Tibial artery (tissue), 4 donors: ENCODE measurements around the gene TTLL9.

Experiments
- DNase-seq, 2 donors: peaks; one replicate each; pipeline ENCODE4 v3.0.0-alpha.2; 2019
- H3K27ac ChIP-seq, 2 donors: fragments of 200-600 bp; sonication (generic) in 1 of 2; 1 replicate in 1 of 2; 2 replicates in 1 of 2; pipeline ENCODE4 v1.5.1; 2018 to 2019; ENCODE audit warnings: mild to moderate bottlenecking in 1 of 2
- H3K27me3 ChIP-seq, 2 donors: fragments of 200-600 bp; sonication (generic) in 1 of 2; one replicate each; pipeline versions ENCODE4 v1.5.1 to v1.6.0; 2016 to 2019
- H3K36me3 ChIP-seq, 3 donors: fragments of 200-600 bp; sonication (generic) in 2 of 3; one replicate each; pipeline ENCODE4 v1.5.1; 2016 to 2019; ENCODE audit warnings: mild to moderate bottlenecking in 2 of 3
- H3K4me1 ChIP-seq, 4 donors: fragments of 200-600 bp; sonication (generic) in 2 of 4; 1 replicate in 3 of 4; 2 replicates in 1 of 4; pipeline ENCODE4 v1.5.1; 2016 to 2019
- H3K4me3 ChIP-seq, 2 donors: fragments of 200-600 bp; sonication (generic) in 1 of 2; 1 replicate in 1 of 2; 2 replicates in 1 of 2; pipeline ENCODE4 v1.5.1; 2018 to 2019; ENCODE audit warnings: mild to moderate bottlenecking in 2 of 2
- H3K9me3 ChIP-seq, 3 donors: fragments of 200-600 bp; sonication (generic) in 1 of 3; one replicate each; pipeline ENCODE4 v1.5.1; 2016 to 2019
- CTCF ChIP-seq, 2 experiments: fragments of 200-600 bp in 1 of 2; fragments of 450-650 bp in 1 of 2; IDR thresholded peaks; one replicate each; pipeline ENCODE4 v1.5.1; 2017 to 2019; ENCODE audit warnings: antibody characterized with exemption in 2 of 2, mild to moderate bottlenecking in 1 of 2, moderate library complexity in 1 of 2
- intact Hi-C: fragments of 100-400 bp; cut with DNase I; formaldehyde crosslinking; loops from one replicate; pipeline ENCODE4 v1.15.0; 2023; ENCODE audit warnings: low total_unique reads

Gene TTLL9

GRCh38 chr20:31975874-31976273 lies 105.4 kb downstream of the TTLL9 start:
- Histone ChIP-seq H3K27me3 (peaks cover 0 to 52% of the 10 kb centered on the region in 2 donors), H3K4me1 (no peaks in the 10 kb centered on the region), H3K27ac (no peak overlapping the region), H3K4me3 (no peak overlapping the region), H3K36me3 (no peaks in the 10 kb centered on the region), H3K9me3 (no peaks in the 10 kb centered on the region)
- intact Hi-C loops: no loop called here
- no peak for TF ChIP-seq CTCF (IDR thresholded peaks at IDR 0.05)
- DNase-seq: no peak

DNA sequence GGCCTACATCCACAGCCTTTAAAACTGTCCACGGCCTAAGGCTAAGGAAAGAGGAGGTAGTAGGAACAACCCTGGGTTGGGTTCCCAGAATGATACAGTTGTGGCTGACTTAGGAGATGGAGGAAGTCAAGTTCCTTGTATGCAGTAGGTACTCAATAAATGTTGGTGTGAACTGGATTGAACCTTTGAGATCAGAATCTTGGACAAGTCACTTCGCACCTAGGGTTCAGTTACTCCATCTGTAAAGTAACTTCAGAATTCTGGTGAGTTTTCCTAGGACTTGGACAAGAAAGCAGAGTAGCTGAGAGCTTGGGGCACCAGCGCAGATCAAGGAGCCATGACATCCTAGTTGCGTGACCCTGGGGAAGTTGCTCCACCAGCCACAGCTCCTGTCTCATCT lies 106.6 kb downstream of the TTLL9 start:
- peaks cover 0 to 58% of the 10 kb centered on the region in 2 donors for H3K27me3 ChIP-seq
- no peak for TF ChIP-seq CTCF (IDR thresholded peaks at IDR 0.05)
- no peak overlapping the region for H3K27ac ChIP-seq
- intact Hi-C loops: no loop called here
- H3K4me3 ChIP-seq: no peak overlapping the region
- H3K9me3 ChIP-seq: no peaks in the 10 kb centered on the region
- no peak for DNase-seq
- no peaks in the 10 kb centered on the region for H3K4me1 ChIP-seq
- no peaks in the 10 kb centered on the region for H3K36me3 ChIP-seq

DNA sequence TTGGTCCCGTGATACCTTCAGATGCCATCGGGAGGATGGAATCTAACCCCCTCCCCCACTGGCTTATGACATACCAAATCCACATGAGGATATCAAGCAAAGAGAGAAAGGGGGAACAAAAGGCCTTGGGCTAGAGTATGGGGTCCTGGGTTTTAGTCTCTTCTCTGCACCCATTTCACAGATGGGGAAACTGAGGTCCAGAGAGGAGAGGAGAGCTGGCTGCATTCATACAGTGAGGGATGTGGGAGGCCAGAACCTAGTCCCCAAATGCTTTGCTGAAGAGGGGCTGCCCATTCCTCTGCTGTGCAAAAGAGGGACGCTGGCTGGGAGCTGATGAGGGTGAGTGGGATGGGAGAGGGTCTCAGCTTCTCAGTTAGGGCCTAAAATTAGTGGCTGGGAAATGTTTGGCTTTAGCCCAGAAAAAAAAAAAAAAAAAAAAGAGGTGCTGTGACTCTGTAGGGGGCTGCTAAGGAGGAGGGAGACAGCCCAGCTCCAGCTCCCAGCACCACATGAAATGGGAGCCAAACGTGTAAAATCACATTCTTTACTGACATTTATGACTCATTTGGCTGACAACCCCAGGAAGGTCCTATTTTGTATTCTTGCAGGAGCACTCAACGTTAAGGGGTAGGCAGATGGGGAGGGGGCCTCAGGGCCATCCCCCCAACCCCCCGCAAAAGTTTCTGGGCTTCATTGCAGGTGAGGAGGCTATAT lies 109.4 kb downstream of the TTLL9 start:
- intact Hi-C loops: no loop called here
- H3K4me1 ChIP-seq: no peaks in the 10 kb centered on the region
- no peak for DNase-seq
- peaks cover 0 to 46% of the 10 kb centered on the region in 2 donors for H3K27me3 ChIP-seq
- TF ChIP-seq CTCF (IDR thresholded peaks at IDR 0.05): no peak
- H3K9me3 ChIP-seq: no peaks in the 10 kb centered on the region
- H3K27ac ChIP-seq: no peak overlapping the region
- H3K4me3 ChIP-seq: no peak overlapping the region
- H3K36me3 ChIP-seq: no peaks in the 10 kb centered on the region

DNA sequence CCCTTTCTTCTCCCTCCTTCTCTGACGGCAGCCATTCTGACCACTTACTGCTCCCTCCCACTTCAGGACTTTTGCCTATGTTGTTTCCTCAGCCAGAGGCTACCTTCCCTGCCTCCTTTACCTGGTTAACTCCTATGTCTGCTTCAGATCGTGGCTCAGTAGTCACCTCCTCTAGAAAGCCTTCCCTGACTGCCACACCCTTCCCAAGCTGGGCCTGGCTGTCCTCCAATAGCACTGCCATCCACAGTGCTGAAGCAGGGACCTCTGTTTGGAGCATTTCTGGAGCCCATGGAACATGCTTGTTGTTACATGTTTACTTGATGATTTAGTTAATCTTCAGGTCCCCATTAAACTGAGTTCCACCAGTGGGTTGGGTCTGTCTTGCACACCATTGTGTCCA lies 111.3 kb downstream of the TTLL9 start:
- Histone ChIP-seq H3K27ac (no peak overlapping the region), H3K9me3 (no peaks in the 10 kb centered on the region), H3K4me3 (no peak overlapping the region), H3K36me3 (no peaks in the 10 kb centered on the region), H3K27me3 (peaks cover 0 to 31% of the 10 kb centered on the region in 2 donors), H3K4me1 (no peaks in the 10 kb centered on the region)
- TF ChIP-seq CTCF (IDR thresholded peaks at IDR 0.05): no peak
- intact Hi-C loops: no loop called here
- no peak for DNase-seq

DNA sequence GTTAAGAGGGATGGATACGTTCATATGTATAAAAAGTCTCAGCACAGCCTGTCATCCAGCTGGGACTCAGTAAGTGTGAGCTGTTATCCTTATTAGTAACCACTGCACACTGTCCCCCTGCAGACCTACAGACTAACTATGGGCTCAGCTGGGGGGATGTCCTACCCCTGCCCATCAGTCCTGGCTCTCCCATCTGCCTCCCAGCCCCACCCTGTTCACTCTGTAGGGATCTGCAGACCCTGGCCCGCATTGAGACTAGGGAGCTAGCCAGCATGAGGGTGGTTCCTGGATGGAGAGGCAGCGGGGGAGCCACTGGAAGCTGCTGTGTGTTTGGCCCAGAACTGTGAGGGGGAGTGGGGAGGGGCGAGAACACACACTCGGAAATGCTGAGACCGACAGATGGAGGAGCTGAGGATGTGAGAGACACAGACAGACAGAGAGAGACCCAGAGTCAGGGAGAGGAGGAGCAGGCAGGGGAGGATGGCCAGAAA lies 114.6 kb downstream of the TTLL9 start:
- peaks cover 0 to 16% of the 10 kb centered on the region in 2 donors for H3K27me3 ChIP-seq
- DNase-seq: no peak
- TF ChIP-seq CTCF (IDR thresholded peaks at IDR 0.05): no peak
- intact Hi-C loops: no loop called here
- H3K36me3 ChIP-seq: no peaks in the 10 kb centered on the region
- no peak overlapping the region for H3K27ac ChIP-seq
- no peaks in the 10 kb centered on the region for H3K9me3 ChIP-seq
- H3K4me1 ChIP-seq: no peaks in the 10 kb centered on the region
- H3K4me3 ChIP-seq: no peak overlapping the region
